Stimulated activated CD4-positive, alpha-beta T cell treated with anti-CD3 and anti-CD28 coated beads, Interleukin-4, amount 100 ng/mL, for 48 hours (primary cell): ENCODE data around the gene ZNF595.
A peak's percentile ranks its signal among the peaks of the same experiment; 100 is the strongest.
"Not testable (repeated sequence)": the region's sequence is repeated elsewhere in the genome, so short reads cannot be mapped to it uniquely, and the experiment has no call there.

Experiments used
- DNase-seq, 2 donors: peaks; one replicate each; pipeline ENCODE4 v3.0.0-alpha.2; 2020; ENCODE audit warnings: low read depth in 2 of 2

ZNF595 gene

GRCh38 chr4:52804-53479 is at the start of gene ZNF595:
Gene ZNF595 (plus strand): TSS chr4:53321. CDS start chr4:53489, 168 bp downstream.
- DNase-seq, result not testable (repeated sequence)

- not testable (repeated sequence) for DNase-seq
Observed at GRCh38 chr4:9937-10870, 42.9 kb upstream of the ZNF595 start.

DNA sequence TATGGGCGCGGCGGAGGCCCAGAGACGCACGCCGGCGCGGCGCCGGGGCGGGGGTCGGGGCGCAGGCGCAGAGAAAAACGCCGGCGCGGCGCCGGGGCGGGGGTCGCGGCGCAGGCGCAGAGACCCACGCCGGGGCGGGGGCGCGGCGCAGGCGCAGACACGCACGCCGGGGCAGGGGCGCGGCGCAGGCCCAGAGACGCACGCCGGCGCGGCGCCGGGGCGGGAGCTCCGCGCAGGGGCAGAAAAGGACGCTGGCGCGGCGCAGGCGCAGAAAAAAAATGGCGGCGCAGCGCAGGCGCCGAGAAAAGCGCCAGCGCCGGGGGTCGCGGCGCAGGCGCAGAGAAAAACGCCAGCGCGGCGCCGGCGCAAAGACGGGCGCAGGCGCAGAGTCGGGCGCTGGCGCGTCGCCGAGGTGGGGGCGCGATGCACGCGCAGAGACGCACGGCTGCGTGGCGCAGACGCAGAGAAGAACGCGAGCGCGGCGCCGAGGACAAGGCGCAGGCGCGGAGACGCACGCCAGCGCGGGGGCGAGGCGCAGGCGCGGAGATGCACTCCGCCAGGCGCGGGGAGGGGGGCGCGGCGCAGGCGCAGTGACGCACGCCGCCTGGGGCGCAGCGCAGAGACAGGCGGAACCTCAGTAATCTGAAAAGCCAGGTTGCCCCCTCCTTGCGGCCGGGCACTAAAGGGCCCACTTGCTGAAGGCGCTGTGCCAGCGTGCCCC is 41.9 kb upstream of the ZNF595 start:
- DNase-seq, result not testable (repeated sequence)

GRCh38 chr4:11816-12417 is 41.2 kb upstream of the ZNF595 start:
- peak in 1 of 2 donors; percentile 30 for DNase-seq

DNA sequence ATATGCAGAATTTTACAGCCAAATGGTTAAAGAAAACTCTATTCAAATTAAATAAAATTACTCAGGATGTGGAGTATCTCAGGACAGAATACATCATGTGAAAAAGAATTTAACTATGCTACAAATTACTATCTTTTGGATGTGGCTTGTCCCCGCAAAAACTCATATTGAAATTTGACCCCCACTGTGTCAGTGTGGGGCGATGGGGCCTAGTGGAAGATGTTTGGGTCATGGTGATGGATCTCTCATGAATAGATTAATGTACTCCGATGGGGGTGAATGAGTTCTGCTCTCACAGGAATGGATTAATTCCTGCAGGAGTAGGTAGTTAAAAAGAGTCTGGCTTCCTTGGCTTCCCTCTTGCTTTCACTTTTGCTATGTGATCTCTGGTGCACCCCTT is 35.0 kb upstream of the ZNF595 start:
- not testable (repeated sequence) for DNase-seq

GRCh38 chr4:18589-18988 is 34.5 kb upstream of the ZNF595 start:
- not testable (repeated sequence) for DNase-seq

- DNase-seq, result not testable (repeated sequence)
Observed at GRCh38 chr4:22882-23281, 30.2 kb upstream of the ZNF595 start.

DNA sequence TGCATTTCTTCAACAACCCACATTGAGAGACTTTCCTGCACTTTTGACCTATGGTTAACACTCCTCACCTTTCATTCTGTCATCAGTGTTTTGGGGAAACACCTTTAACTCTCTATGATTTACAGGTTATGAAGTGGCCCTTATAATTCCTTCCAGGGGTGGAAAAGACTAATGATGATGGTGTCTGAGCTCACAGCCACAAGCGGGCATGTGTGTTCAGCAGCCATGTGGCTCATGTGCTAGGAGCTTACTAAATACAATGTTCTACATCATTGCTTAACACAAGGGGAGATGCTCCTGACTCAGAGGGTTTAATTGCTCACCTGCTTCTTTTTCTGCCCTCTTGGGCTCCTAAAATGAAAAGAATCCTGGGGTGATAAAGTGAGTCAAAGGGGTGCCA is 28.8 kb upstream of the ZNF595 start:
- not testable (repeated sequence) for DNase-seq

GRCh38 chr4:27501-27900 is 25.6 kb upstream of the ZNF595 start:
- DNase-seq, result not testable (repeated sequence)

DNA sequence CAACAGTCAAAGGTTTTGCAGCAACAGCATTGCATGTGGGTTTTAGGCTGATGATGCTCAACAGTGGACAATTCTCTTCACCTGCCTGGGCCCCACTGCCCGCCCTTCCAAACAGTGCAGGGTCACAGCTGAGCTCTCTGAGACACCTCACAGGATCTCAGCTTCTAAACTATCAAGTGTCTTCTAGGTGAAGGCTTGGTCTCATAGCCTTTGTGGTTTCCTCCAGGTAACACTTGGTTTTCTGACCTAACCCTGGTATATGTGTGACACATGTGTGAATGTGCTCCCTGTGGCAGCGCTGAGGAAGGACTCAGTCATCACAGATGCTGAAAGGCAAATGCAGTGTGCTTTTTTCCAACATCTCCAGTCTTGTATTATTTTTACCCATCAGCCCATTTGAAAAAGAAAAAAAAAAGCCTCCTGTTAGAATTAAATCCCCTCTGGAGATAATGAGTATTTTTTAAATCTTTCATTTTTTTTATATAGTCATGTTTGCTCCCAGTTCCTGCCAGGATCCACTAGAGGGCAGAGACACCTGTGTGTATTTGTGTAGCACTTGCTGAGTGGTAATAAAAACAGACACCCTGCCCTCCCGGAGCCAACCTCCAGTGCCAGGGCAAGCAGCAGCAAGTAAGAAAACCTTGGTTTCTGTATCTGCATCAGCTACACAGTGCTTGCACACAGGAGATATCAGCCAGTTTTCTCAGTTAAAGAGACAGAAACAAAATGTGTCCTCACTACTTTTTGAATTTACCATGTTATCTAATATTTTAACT is 24.2 kb upstream of the ZNF595 start:
- DNase-seq, result not testable (repeated sequence)

DNA sequence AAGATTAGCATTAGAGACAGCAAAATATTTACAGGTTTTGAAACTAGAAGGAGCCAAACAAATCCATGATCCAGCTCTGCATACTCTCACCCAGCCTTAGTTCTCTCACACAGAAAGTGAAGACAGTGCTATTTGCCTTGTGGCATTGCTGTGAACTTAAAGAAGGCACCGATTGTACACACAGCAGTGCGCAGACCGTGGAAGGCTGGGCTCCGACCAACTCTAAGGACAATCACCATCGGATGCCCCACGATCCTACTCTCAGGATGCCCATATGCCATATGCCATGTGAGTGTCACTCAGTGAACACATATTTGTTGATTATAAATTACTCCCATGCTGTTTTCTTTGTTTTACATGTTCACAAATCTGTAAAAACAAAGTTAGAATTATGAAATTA is 19.8 kb upstream of the ZNF595 start:
- DNase-seq, result not testable (repeated sequence)

DNA sequence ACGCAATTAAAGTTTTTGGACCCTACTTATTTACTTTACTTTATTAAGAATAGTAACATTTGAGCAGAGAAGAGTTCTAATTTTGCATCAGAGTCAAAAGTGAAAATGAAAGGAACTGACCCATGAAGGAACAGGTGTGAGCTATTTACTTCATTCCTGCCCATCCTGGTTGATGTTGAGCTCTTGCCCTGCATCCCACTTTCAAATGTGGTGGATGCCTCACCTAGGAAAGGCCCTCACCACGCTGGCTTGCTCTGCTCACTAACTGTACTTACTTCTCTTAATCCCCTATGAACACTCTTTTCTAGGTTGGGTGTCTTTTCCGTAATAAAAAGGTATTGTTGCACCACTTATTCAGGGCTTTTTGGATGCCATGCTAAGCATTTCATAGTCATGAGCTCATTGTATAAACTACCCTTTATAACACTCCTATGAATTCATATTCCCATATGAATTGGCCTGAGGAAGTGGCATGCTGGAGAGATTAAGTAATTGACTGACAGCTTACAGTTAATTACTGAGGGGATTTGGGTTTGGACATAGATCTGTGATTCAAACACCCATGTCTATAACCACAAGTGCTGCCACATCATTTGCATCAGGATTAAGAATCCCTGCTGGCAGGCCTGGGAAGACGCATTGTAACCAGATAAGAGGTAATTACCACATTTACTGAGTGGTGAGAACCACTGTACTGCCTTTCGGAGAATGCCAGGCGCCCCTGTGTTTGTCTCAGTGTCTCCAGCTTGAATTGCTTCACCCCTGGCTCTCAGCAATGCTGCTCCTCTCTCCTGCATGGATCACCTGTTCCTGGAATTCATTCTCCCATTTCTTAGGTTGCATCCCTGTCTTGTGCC is 16.3 kb upstream of the ZNF595 start:
- not testable (repeated sequence) for DNase-seq

DNA sequence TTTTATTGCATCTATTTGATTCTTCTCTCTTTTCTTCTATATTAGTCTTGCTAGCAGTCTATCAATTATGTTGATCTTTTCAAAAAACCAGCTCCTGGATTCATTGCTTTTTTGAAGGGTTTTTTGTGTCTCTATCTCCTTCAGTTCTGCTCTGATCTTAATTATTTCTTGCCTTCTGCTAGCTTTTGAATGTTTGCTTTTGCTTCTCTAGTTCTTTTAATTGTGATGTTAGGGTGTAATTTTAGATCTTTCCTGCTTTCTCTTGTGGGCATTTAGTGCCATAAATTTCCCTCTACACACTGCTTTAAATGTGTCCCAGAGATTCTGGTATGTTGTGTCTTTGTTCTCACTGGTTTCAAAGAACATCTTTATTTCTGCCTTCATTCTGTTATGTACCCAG is 14.9 kb upstream of the ZNF595 start:
- DNase-seq, result not testable (repeated sequence)

- DNase-seq, result not testable (repeated sequence)
Observed at GRCh38 chr4:43375-43774, 9.7 kb upstream of the ZNF595 start.

DNA sequence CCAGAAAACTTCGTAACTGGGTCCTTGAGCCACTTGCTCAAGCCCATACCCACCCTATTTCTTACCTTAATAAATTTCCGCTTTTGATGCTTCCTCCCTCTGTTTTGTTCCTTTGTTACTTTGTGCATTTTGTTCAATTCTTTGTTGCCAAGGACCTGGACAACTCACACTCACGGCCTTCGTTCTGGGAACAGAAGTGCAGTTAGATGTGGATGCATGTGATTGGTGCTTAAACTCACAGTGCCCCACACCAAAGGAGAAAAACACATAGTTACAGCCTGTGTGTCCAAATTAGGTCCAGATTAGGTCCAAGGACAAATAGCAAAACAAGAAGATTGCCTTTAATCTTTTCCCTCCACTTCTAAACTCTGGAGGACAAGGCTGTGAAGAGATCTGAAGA is 1.9 kb upstream of the ZNF595 start:
- not testable (repeated sequence) for DNase-seq

DNA sequence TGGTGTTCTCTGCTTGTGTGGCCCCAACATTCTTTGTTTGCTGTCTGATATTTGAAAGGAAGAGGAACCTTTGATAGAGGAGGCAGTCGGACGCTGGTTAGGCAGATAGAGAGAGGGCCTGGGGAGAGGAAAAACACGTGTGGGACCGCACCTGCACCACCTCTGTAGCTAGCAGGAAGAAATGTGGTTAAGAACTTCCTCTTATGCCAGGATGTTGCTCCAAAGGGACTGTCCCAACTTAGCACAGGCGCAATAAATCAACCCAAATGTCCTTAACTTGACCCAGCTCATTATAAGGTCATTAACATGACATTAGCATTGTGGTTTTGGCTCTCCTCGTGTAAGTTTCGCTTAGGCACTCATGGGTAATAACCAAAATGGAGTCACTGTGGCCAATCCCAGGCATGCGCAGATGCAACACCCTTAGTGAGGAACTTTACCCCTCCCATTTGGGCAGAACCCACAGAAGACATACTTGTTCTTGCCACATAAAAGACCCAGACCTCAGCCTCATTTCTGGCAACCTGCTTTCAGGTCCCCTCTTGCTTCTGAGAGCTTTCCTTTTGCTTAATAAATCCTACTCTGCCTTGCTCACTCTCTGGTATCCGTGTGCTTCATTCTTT is 1.4 kb upstream of the ZNF595 start:
- DNase-seq, result not testable (repeated sequence)

GRCh38 chr4:53521-53920 is 400 bp downstream of the ZNF595 start:
- not testable (repeated sequence) for DNase-seq

DNA sequence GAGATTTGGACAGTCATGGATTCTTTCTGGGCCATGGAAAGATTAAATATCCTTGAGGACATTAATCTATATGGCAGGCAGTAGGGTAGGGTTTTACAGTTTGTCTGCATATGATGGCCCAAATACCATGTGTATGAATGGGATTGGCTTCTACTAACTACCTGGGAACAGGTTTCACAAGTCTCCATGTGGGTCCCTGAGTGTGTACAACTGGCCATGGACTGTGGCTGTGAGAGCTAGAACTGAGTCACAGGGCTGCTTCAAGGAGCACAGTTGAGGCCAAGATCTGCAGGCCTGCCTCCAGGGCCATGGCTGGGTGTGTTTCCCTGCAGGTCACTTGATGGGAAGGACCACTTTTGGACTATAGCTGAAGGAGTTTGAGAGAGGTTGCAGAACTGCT is 11.6 kb downstream of the ZNF595 start:
- DNase-seq, result not testable (repeated sequence)

GRCh38 chr4:71830-72229 is 18.7 kb downstream of the ZNF595 start:
- DNase-seq, result no peak
